Thyroid gland (tissue), 4 donors: ENCODE data around the gene TOR4A.

Experiments
- CTCF ChIP-seq, 6 experiments: fragments of 200-600 bp in 3 of 6; fragments of 450-650 bp in 3 of 6; sonication (generic) in 3 of 6; IDR thresholded peaks; one replicate each; pipeline ENCODE4 v1.5.1; 2016 to 2019; ENCODE audit warnings: antibody characterized with exemption in 6 of 6, mild to moderate bottlenecking in 2 of 6, inconsistent platforms in 1 of 6, moderate library complexity in 1 of 6
- POLR2A ChIP-seq, 2 donors: fragments of 450-650 bp; IDR thresholded peaks; one replicate each; pipeline ENCODE4 v1.6.1; 2017; ENCODE audit warnings: antibody characterized with exemption in 2 of 2, mild to moderate bottlenecking in 2 of 2, moderate library complexity in 1 of 2

GRCh38 chr9:137326445-137327065 is 49.0 kb downstream of the TOR4A start:
- TF ChIP-seq CTCF (IDR thresholded peaks at IDR 0.05) (no peak), POLR2A (IDR thresholded peaks at IDR 0.05) (no peak)
